ENCODE results near the gene CCER1. TPM values are rescaled to one million over a fixed set of nuclear protein-coding genes. Genes with fewer than 3 reads are reported as not detected.

Gene CCER1
- total RNA-seq, 1 donor from 2014 or later: not detected

DNA sequence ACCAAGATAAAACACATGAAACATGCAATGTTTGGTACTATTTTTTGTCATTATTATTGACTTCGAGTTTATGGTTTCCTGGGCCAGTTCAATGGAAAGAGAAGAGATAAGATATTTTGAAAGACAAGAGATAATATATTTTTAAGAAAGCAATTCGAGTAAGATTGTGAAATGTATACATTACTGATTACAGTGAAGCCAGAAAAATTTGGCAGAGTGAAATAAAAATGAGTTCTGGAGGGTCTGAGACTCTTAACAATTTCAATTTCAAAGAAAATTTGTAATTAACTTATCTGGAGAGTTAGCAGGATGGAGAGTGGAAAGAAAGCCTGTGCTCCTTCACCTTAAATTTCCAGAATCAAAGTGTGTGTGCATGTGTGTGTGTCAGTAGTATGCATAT lies 17.3 kb downstream of the CCER1 start:
- Mint-ChIP-seq H3K9me3 (no peaks in the 10 kb centered on the region), H3K4me3 (no peak overlapping the region), H3K27me3 (ENCODE audit: insufficient read depth) (peaks cover 4% of the 10 kb centered on the region), H3K4me1 (ENCODE audit: low read depth) (no peaks in the 10 kb centered on the region), H3K36me3 (ENCODE audit: low read depth) (no peaks in the 10 kb centered on the region), H3K27ac (no peak overlapping the region)
- DNase-seq (ENCODE audit: low spot score): no peak
- intact Hi-C loops (cut with micrococcal nuclease): no loop called here

DNA sequence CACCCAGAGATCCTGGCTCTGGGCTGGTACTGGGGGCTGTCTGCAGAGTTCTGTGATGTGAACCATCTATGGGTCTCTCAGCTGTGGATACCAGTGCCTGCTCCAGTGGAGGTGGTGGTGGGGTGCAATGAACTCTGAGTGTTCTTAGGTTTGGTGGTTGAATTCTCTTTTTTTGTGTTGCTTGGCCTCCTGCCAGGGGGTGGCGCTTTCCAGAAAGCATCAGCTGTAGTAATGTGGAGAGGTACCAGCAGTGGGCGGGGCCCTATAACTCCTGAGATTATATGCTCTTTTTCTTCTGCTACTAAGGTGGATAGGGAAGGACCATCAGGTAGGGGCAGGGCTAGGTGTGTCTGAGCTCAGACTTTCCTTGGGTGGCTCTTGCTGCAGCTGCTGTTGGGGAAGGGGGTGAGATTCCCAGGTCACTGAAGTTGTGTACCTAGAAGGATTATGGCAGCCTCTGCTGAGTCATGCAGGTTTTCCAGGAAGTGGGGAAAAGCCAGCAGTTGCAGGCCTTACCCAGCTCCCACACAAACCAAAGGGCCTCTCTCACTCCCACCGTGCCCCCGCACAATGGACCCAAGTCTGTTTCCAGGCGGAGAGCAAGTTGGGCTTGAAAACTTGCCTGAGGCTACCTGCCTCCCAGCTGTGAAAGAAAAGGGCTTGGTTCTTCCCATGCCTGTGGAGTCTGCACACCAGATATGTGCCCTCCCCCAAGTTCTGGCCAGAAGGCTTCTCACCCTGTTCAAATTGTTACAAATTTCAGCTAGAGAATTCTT lies 18.6 kb downstream of the CCER1 start:
- DNase-seq (ENCODE audit: low spot score): no peak
- no peaks in the 10 kb centered on the region for H3K4me1 Mint-ChIP-seq (ENCODE audit: low read depth)
- H3K9me3 Mint-ChIP-seq: no peaks in the 10 kb centered on the region
- no peak overlapping the region for H3K4me3 Mint-ChIP-seq
- no peaks in the 10 kb centered on the region for H3K36me3 Mint-ChIP-seq (ENCODE audit: low read depth)
- intact Hi-C loops (cut with micrococcal nuclease): no loop called here
- H3K27me3 Mint-ChIP-seq (ENCODE audit: insufficient read depth): peaks cover 9% of the 10 kb centered on the region
- no peak overlapping the region for H3K27ac Mint-ChIP-seq

- no peak for DNase-seq (ENCODE audit: low spot score)
- intact Hi-C loops (cut with micrococcal nuclease): no loop called here
- no peaks in the 10 kb centered on the region for H3K4me1 Mint-ChIP-seq (ENCODE audit: low read depth)
These were observed 29.4 kb downstream of the CCER1 start for GRCh38 chr12:90925562-90925961.

GRCh38 chr12:90924406-90924805 lies 30.6 kb downstream of the CCER1 start:
- Mint-ChIP-seq H3K4me3 (no peak overlapping the region), H3K27ac (no peak overlapping the region), H3K9me3 (no peaks in the 10 kb centered on the region), H3K36me3 (ENCODE audit: low read depth) (no peaks in the 10 kb centered on the region), H3K27me3 (ENCODE audit: insufficient read depth) (peaks cover 2% of the 10 kb centered on the region), H3K4me1 (ENCODE audit: low read depth) (no peaks in the 10 kb centered on the region)
- intact Hi-C loops (cut with micrococcal nuclease): no loop called here
- DNase-seq (ENCODE audit: low spot score): no peak

More at GRCh38 chr12:90925562-90925961, 29.4 kb downstream of the CCER1 start:
- no peak overlapping the region for H3K4me3 Mint-ChIP-seq
- no peaks in the 10 kb centered on the region for H3K36me3 Mint-ChIP-seq (ENCODE audit: low read depth)
- H3K27ac Mint-ChIP-seq: no peak overlapping the region
- no peaks in the 10 kb centered on the region for H3K9me3 Mint-ChIP-seq
- peaks cover 2% of the 10 kb centered on the region for H3K27me3 Mint-ChIP-seq (ENCODE audit: insufficient read depth)

DNA sequence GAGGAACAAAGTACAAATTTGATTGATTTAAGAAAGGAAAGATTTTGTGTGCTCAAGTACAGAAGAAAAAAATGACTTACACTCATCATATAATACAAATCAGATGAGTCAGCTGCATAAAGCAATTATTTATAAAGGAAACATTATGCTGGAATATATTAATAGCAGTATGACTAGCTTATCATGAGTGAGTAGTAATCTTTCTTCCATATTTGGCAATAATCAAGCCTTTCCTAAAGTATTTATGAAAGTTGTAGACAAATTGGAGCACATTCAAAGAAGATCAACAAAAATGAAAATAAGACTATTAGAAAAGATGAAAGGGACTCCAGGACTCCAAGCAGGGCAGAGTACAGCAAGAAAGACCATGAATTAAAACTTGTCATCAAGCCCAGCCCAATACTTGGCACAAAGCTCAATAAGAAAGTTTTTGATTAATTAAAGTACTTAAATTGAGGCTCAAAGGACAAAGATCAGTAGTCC lies 32.8 kb downstream of the CCER1 start:
- H3K27ac Mint-ChIP-seq: no peak overlapping the region
- no peak overlapping the region for H3K4me3 Mint-ChIP-seq
- H3K4me1 Mint-ChIP-seq (ENCODE audit: low read depth): no peaks in the 10 kb centered on the region
- intact Hi-C loops (cut with micrococcal nuclease): no loop called here
- no peaks in the 10 kb centered on the region for H3K36me3 Mint-ChIP-seq (ENCODE audit: low read depth)
- DNase-seq (ENCODE audit: low spot score): no peak
- H3K9me3 Mint-ChIP-seq: no peaks in the 10 kb centered on the region
- peaks cover 2% of the 10 kb centered on the region for H3K27me3 Mint-ChIP-seq (ENCODE audit: insufficient read depth)

GRCh38 chr12:90921536-90921935 lies 33.4 kb downstream of the CCER1 start:
- H3K27ac Mint-ChIP-seq: no peak overlapping the region
- no peaks in the 10 kb centered on the region for H3K4me1 Mint-ChIP-seq (ENCODE audit: low read depth)
- peaks cover 2% of the 10 kb centered on the region for H3K27me3 Mint-ChIP-seq (ENCODE audit: insufficient read depth)
- H3K4me3 Mint-ChIP-seq: no peak overlapping the region
- no peak for DNase-seq (ENCODE audit: low spot score)
- no peaks in the 10 kb centered on the region for H3K9me3 Mint-ChIP-seq
- intact Hi-C loops (cut with micrococcal nuclease): no loop called here
- no peaks in the 10 kb centered on the region for H3K36me3 Mint-ChIP-seq (ENCODE audit: low read depth)

GRCh38 chr12:90920222-90920621 lies 34.8 kb downstream of the CCER1 start:
- peaks cover 2% of the 10 kb centered on the region for H3K27me3 Mint-ChIP-seq (ENCODE audit: insufficient read depth)
- no peak overlapping the region for H3K27ac Mint-ChIP-seq
- H3K36me3 Mint-ChIP-seq (ENCODE audit: low read depth): no peaks in the 10 kb centered on the region
- no peak overlapping the region for H3K4me3 Mint-ChIP-seq
- no peaks in the 10 kb centered on the region for H3K4me1 Mint-ChIP-seq (ENCODE audit: low read depth)
- intact Hi-C loops (cut with micrococcal nuclease): no loop called here
- no peak for DNase-seq (ENCODE audit: low spot score)
- H3K9me3 Mint-ChIP-seq: no peaks in the 10 kb centered on the region

GRCh38 chr12:90917431-90917830 lies 37.5 kb downstream of the CCER1 start:
- no peak overlapping the region for H3K27ac Mint-ChIP-seq
- H3K4me1 Mint-ChIP-seq (ENCODE audit: low read depth): no peaks in the 10 kb centered on the region
- no peak for DNase-seq (ENCODE audit: low spot score)
- no peaks in the 10 kb centered on the region for H3K9me3 Mint-ChIP-seq
- H3K36me3 Mint-ChIP-seq (ENCODE audit: low read depth): no peaks in the 10 kb centered on the region
- intact Hi-C loops (cut with micrococcal nuclease): no loop called here
- no peaks in the 10 kb centered on the region for H3K27me3 Mint-ChIP-seq (ENCODE audit: insufficient read depth)
- no peak overlapping the region for H3K4me3 Mint-ChIP-seq

DNA sequence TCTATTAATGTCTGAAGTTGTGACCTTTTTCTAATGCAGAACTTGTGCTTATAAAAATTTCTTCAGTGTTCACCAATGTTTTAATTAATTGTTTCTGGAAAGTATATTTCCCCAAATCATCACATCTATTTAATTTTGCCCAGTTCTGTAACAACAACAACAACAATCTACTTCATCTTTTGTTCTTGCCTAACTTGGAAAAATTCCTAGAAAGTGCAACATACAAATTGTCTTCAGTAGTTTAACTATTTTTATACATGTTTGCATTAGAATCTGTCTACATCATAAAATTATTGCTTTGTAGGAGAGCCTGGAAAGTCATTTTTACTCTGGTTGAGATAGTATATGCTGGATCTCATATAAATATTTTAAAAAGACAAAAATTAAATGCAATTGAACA lies 38.5 kb downstream of the CCER1 start:
- Mint-ChIP-seq H3K9me3 (no peaks in the 10 kb centered on the region), H3K27me3 (ENCODE audit: insufficient read depth) (no peaks in the 10 kb centered on the region), H3K27ac (no peak overlapping the region), H3K36me3 (ENCODE audit: low read depth) (no peaks in the 10 kb centered on the region), H3K4me1 (ENCODE audit: low read depth) (no peaks in the 10 kb centered on the region), H3K4me3 (no peak overlapping the region)
- DNase-seq (ENCODE audit: low spot score): no peak
- intact Hi-C loops (cut with micrococcal nuclease): no loop called here

- Mint-ChIP-seq H3K27ac (no peak overlapping the region), H3K4me1 (ENCODE audit: low read depth) (no peaks in the 10 kb centered on the region), H3K4me3 (no peak overlapping the region), H3K36me3 (ENCODE audit: low read depth) (no peaks in the 10 kb centered on the region), H3K27me3 (ENCODE audit: insufficient read depth) (no peaks in the 10 kb centered on the region), H3K9me3 (no peaks in the 10 kb centered on the region)
- intact Hi-C loops (cut with micrococcal nuclease): no loop called here
- no peak for DNase-seq (ENCODE audit: low spot score)
These were observed 39.6 kb downstream of the CCER1 start for GRCh38 chr12:90915353-90915752.

GRCh38 chr12:90910958-90911357 lies 44.0 kb downstream of the CCER1 start:
- intact Hi-C loops (cut with micrococcal nuclease): no loop called here
- H3K27me3 Mint-ChIP-seq (ENCODE audit: insufficient read depth): no peaks in the 10 kb centered on the region
- no peaks in the 10 kb centered on the region for H3K9me3 Mint-ChIP-seq
- H3K36me3 Mint-ChIP-seq (ENCODE audit: low read depth): no peaks in the 10 kb centered on the region
- no peak overlapping the region for H3K4me3 Mint-ChIP-seq
- no peak overlapping the region for H3K27ac Mint-ChIP-seq
- no peak for DNase-seq (ENCODE audit: low spot score)
- no peaks in the 10 kb centered on the region for H3K4me1 Mint-ChIP-seq (ENCODE audit: low read depth)

GRCh38 chr12:90909069-90909770 lies 45.8 kb downstream of the CCER1 start:
- Mint-ChIP-seq H3K4me3 (no peak overlapping the region), H3K4me1 (ENCODE audit: low read depth) (no peaks in the 10 kb centered on the region), H3K9me3 (no peaks in the 10 kb centered on the region), H3K36me3 (ENCODE audit: low read depth) (no peaks in the 10 kb centered on the region), H3K27ac (no peak overlapping the region), H3K27me3 (ENCODE audit: insufficient read depth) (no peaks in the 10 kb centered on the region)
- DNase-seq (ENCODE audit: low spot score): no peak
- intact Hi-C loops (cut with micrococcal nuclease): no loop called here

- no peaks in the 10 kb centered on the region for H3K9me3 Mint-ChIP-seq
- H3K4me1 Mint-ChIP-seq (ENCODE audit: low read depth): no peaks in the 10 kb centered on the region
- no peaks in the 10 kb centered on the region for H3K36me3 Mint-ChIP-seq (ENCODE audit: low read depth)
These were observed 46.5 kb downstream of the CCER1 start for GRCh38 chr12:90908465-90908864.

More at GRCh38 chr12:90908465-90908864, 46.5 kb downstream of the CCER1 start:
- no peak overlapping the region for H3K27ac Mint-ChIP-seq
- intact Hi-C loops (cut with micrococcal nuclease): no loop called here
- DNase-seq (ENCODE audit: low spot score): no peak
- H3K4me3 Mint-ChIP-seq: no peak overlapping the region
- no peaks in the 10 kb centered on the region for H3K27me3 Mint-ChIP-seq (ENCODE audit: insufficient read depth)

Data from activated T-helper 1 cell treated with anti-CD3 and anti-CD28 coated beads, Interleukin-12 subunit alpha, Interleukin-12 subunit beta, Interleukin-2, Interleukin-4 antibody, amounts not matched to agents 30 ng/mL and 10 ng/mL and 1 ng/mL, durations not matched to agents 14 hours and 24 hours and 36 hours (primary cell).